H1 (cell line): ENCODE measurements around the gene WNT11. TPM values are rescaled to one million over a fixed set of nuclear protein-coding genes. Genes with fewer than 3 reads are reported as not detected.
A peak's percentile ranks its signal among the peaks of the same experiment; 100 is the strongest.

ENCODE experiments used
- CTCF ChIA-PET: fragments of 300-600 bp; sonication (Branson Sonifier 250); formaldehyde crosslinking; loops from one replicate; lab custom pipeline; 2021; ENCODE audit not compliant: partially characterized antibody; lab: Charles Lee
- POLR2A ChIA-PET: fragments of 300-600 bp; sonication (Branson Sonifier 250); formaldehyde crosslinking; loops from one replicate; lab custom pipeline; 2021; ENCODE audit warnings: inconsistent platforms; ENCODE audit not compliant: partially characterized antibody; lab: Charles Lee
- DNase-seq, 2 experiments: peaks; one replicate each; pipeline versions ENCODE4 v3.0.0 to v3.0.0-alpha.2; 2010 to 2022; ENCODE audit warnings: low spot score in 2 of 2, low read depth in 1 of 2, mixed read lengths in 1 of 2
- FAIRE-seq: peaks from 2 replicates; lab custom pipeline; 2011; peaks lifted over from hg19 to GRCh38; lab: Jason Lieb, UNC
- H2AFZ ChIP-seq: 2 replicates; pipeline ENCODE4 v1.8.1; 2012; ENCODE audit warnings: low read length, inconsistent platforms
- H2AK5ac ChIP-seq: 2 replicates; pipeline ENCODE4 v1.6.1; 2013; ENCODE audit warnings: low read depth, low read length
- H2BK120ac ChIP-seq: replicated peaks from 2 replicates; pipeline ENCODE3; 2013; ENCODE audit warnings: low read depth, low read length, inconsistent platforms
- H2BK12ac ChIP-seq: 2 replicates; pipeline ENCODE4 v1.6.1; 2013; ENCODE audit warnings: low read depth, low read length
- H2BK15ac ChIP-seq: 2 replicates; pipeline ENCODE4 v1.6.1; 2013; ENCODE audit warnings: low read length
- H2BK20ac ChIP-seq: 2 replicates; pipeline ENCODE4 v1.6.1; 2013; ENCODE audit warnings: low read length
- H2BK5ac ChIP-seq: 2 replicates; pipeline ENCODE4 v1.6.1; 2013; ENCODE audit warnings: low read depth, low read length
- H3K14ac ChIP-seq: 2 replicates; pipeline ENCODE4 v1.6.1; 2013; ENCODE audit warnings: inconsistent platforms; ENCODE audit not compliant: insufficient read length
- H3K18ac ChIP-seq: 2 replicates; pipeline ENCODE4 v1.6.1; 2013; ENCODE audit warnings: low read length; ENCODE audit errors: extremely low read depth
- H3K23ac ChIP-seq: 2 replicates; pipeline ENCODE4 v1.6.1; 2013; ENCODE audit warnings: inconsistent platforms; ENCODE audit not compliant: insufficient read length
- H3K23me2 ChIP-seq: 2 replicates; pipeline ENCODE4 v1.6.1; 2013; ENCODE audit warnings: low read depth, low read length
- H3K27ac ChIP-seq: 2 replicates; pipeline ENCODE4 v1.6.1; 2011; ENCODE audit warnings: low read depth, low read length, inconsistent platforms
- H3K27me3 ChIP-seq, 4 experiments: replicated peaks in 1 of 4; 1 replicate in 1 of 4; 2 replicates in 3 of 4; pipeline versions ENCODE4 v1.6.1 to v1.8.1; 2011 to 2013; ENCODE audit warnings: low read length in 3 of 4, mild to moderate bottlenecking in 3 of 4, inconsistent platforms in 2 of 4, mixed read lengths in 2 of 4, moderate library complexity in 1 of 4; ENCODE audit not compliant: control insufficient read depth in 3 of 4, insufficient read depth in 3 of 4; ENCODE audit errors: extremely low read depth in 1 of 4
- H3K36me3 ChIP-seq, 4 experiments: 2 replicates each; pipeline versions ENCODE4 v1.6.1 to v1.8.1; 2011 to 2013; ENCODE audit warnings: mild to moderate bottlenecking in 4 of 4, low read length in 3 of 4, moderate library complexity in 2 of 4, control low read depth in 1 of 4, inconsistent platforms in 1 of 4; ENCODE audit not compliant: insufficient read depth in 4 of 4, control insufficient read depth in 2 of 4
- H3K4ac ChIP-seq: replicated peaks from 2 replicates; pipeline ENCODE3; 2013; ENCODE audit warnings: low read length, low read depth, mixed read lengths, inconsistent platforms; ENCODE audit not compliant: insufficient read length
- H3K4me1 ChIP-seq, 4 experiments: replicated peaks in 1 of 4; 1 replicate in 1 of 4; 2 replicates in 3 of 4; pipeline versions ENCODE4 v1.6.1 to v1.8.1; 2011 to 2013; ENCODE audit warnings: low read length in 3 of 4, inconsistent platforms in 2 of 4, mixed read lengths in 1 of 4; ENCODE audit not compliant: insufficient read depth in 4 of 4, control insufficient read depth in 3 of 4
- H3K4me2 ChIP-seq, 2 experiments: 2 replicates each; pipeline versions ENCODE4 v1.6.1 to v1.8.1; 2011 to 2013; ENCODE audit warnings: low read depth in 2 of 2, low read length in 2 of 2, control low read depth in 1 of 2, inconsistent platforms in 1 of 2, mild to moderate bottlenecking in 1 of 2; ENCODE audit not compliant: insufficient read depth in 1 of 2
- H3K4me3 ChIP-seq, 4 experiments: fragments of 200-600, 300-600 bp in 1 of 4; sonication (generic), shearing (Covaris generic), sonication (Bioruptor Twin) in 1 of 4; 2 replicates each; pipeline versions ENCODE4 v1.5.1 to v1.8.1; 2011 to 2016; ENCODE audit warnings: low read length in 4 of 4, low read depth in 3 of 4, control low read depth in 2 of 4, inconsistent platforms in 2 of 4, mild to moderate bottlenecking in 2 of 4, mixed read lengths in 1 of 4, moderate library complexity in 1 of 4; ENCODE audit not compliant: insufficient read depth in 2 of 4; ENCODE audit errors: extremely low read depth in 1 of 4
- H3K56ac ChIP-seq: replicated peaks from 2 replicates; pipeline ENCODE3; 2013; ENCODE audit warnings: low read depth, mild to moderate bottlenecking, mixed read lengths, low read length, inconsistent platforms; ENCODE audit not compliant: insufficient read length
- H3K79me1 ChIP-seq: 2 replicates; pipeline ENCODE4 v1.6.1; 2013; ENCODE audit warnings: low read depth, low read length, control low read depth
- H3K79me2 ChIP-seq, 2 experiments: 2 replicates each; pipeline versions ENCODE4 v1.6.1 to v1.8.1; 2012 to 2013; ENCODE audit warnings: low read length in 2 of 2, mild to moderate bottlenecking in 2 of 2, inconsistent platforms in 1 of 2; ENCODE audit not compliant: insufficient read depth in 2 of 2, control insufficient read depth in 1 of 2
- H3K9ac ChIP-seq, 4 experiments: replicated peaks in 1 of 4; 1 replicate in 1 of 4; 2 replicates in 3 of 4; pipeline versions ENCODE4 v1.6.1 to v1.8.1; 2011 to 2013; ENCODE audit warnings: low read depth in 3 of 4, low read length in 3 of 4, control low read depth in 2 of 4, mild to moderate bottlenecking in 2 of 4, moderate library complexity in 2 of 4, inconsistent platforms in 1 of 4; ENCODE audit errors: extremely low read depth in 1 of 4
- H3K9me3 ChIP-seq, 2 experiments: 2 replicates each; pipeline versions ENCODE4 v1.6.1 to v1.8.1; 2012 to 2013; ENCODE audit warnings: mild to moderate bottlenecking in 2 of 2, moderate library complexity in 2 of 2, control low read depth in 1 of 2, inconsistent platforms in 1 of 2, low read depth in 1 of 2, low read length in 1 of 2, mixed read lengths in 1 of 2; ENCODE audit not compliant: insufficient read depth in 2 of 2
- H4K20me1 ChIP-seq, 2 experiments: replicated peaks in 1 of 2; 2 replicates each; pipeline versions ENCODE3 to v1.8.1; 2011 to 2013; ENCODE audit warnings: inconsistent platforms in 2 of 2, low read length in 2 of 2, mild to moderate bottlenecking in 1 of 2; ENCODE audit not compliant: insufficient read depth in 2 of 2, control insufficient read depth in 1 of 2
- H4K5ac ChIP-seq: 2 replicates; pipeline ENCODE4 v1.6.1; 2013; ENCODE audit warnings: low read length, low read depth, mixed read lengths, inconsistent platforms; ENCODE audit not compliant: insufficient read length
- H4K8ac ChIP-seq: 2 replicates; pipeline ENCODE4 v1.8.0; 2013; ENCODE audit warnings: mild to moderate bottlenecking, moderate library complexity, low read length, inconsistent platforms; ENCODE audit not compliant: insufficient read depth; ENCODE audit errors: extremely low read depth
- H4K91ac ChIP-seq: replicated peaks from 2 replicates; pipeline ENCODE3; 2013; ENCODE audit warnings: low read length, mixed read lengths, inconsistent platforms; ENCODE audit not compliant: insufficient read length
- POLR2AphosphoS5 ChIP-seq: IDR thresholded peaks from 2 replicates; pipeline ENCODE4 v1.6.1; 2011; ENCODE audit warnings: low read depth, low read length
- WGBS, 2 experiments: shearing (Covaris generic) in 1 of 2; methylation state at CpG; one replicate each; pipeline versions ENCODE4 v1.1.6 to v1.1.7; 2013 to 2015; ENCODE audit warnings: low lambda C conversion rate in 2 of 2, mixed read lengths in 2 of 2, inconsistent platforms in 1 of 2, low coverage in 1 of 2, missing lambda C conversion rate in 1 of 2; ENCODE audit not compliant: insufficient replicate concordance in 2 of 2, insufficient coverage in 1 of 2, insufficient read length in 1 of 2; ENCODE audit errors: extremely low coverage in 1 of 2, missing lambda C conversion rate in 1 of 2; 5-methylcytosine and 5-hydroxymethylcytosine counted together
- polyA plus RNA-seq, 7 experiments: library from polyadenylated mRNA; depleted of rRNA in 3 of 7; stranded (reverse) in 5 of 7; unstranded in 2 of 7; fragments of >200 nt in 5 of 7; fragments of 200-250 nt in 2 of 7; gene quantifications; 1 replicate in 5 of 7; 2 replicates in 1 of 7; 4 replicates in 1 of 7; pipeline versions ENCODE4 v1.2.1 to v1.2.3, GENCODE V29; 2011 to 2013; ENCODE audit warnings: missing spikeins in 2 of 7, mixed read lengths in 2 of 7
- total RNA-seq: library from RNA; stranded (reverse); fragmentation: NEBNext Ultra II Directional; extraction: Animal tissue kit (Norgen Biotek cat#: 25700); gene quantifications from 2 replicates; pipeline ENCODE4 v1.2.1, GENCODE V29; 2021
- TF ChIP-seq, protein P1 (sequence below), 3 experiments: IDR thresholded peaks; 1 replicate in 2 of 3; 2 replicates in 1 of 3; pipeline versions ENCODE4 v1.5.1 to v1.6.1; 2011; ENCODE audit warnings: low read length in 3 of 3, mild to moderate bottlenecking in 3 of 3, inconsistent platforms in 2 of 3, low read depth in 1 of 3, moderate library complexity in 1 of 3; ENCODE audit not compliant: insufficient read depth in 1 of 3; ENCODE audit errors: control extremely low read depth in 1 of 3
- TF ChIP-seq, protein P2 (sequence below): IDR thresholded peaks from 2 replicates; pipeline ENCODE4 v1.6.1; 2011; ENCODE audit warnings: low read depth, mild to moderate bottlenecking, low read length; ENCODE audit not compliant: insufficient read depth

WNT11 gene
- total and polyA plus RNA-seq, 2 of the 8 experiments (the other 6 are each of a cell fraction or from before 2014, with no cell fraction given): 0.11 to 0.45 TPM

DNA sequence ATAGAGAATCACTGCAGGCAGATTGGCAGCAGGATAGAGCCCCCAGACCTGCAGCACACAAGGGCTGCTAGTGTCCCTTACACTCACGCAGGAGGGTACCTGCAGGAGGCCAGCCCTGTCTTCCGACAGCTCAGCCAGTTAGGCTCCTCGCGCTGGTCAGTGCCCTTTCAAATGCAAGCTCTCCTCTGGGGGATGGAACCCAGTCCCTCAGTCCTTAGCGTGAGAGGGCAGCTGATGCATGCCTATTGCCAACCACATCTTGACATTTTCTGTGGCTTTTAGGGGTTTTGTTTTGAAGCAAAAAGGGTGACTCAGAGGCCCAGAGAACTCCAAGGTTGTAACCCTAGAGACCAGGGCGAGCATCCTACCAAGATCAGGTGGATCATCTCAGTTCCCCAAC, 40.0 kb downstream of the WNT11 start:
- Histone ChIP-seq H3K36me3 (no peaks in the 10 kb centered on the region), H4K8ac (no peak overlapping the region; the same call in 1 of the 2 replicates), H2BK20ac (no peak overlapping the region), H3K4me2 (no peak overlapping the region), H4K5ac (no peak overlapping the region), H3K9ac (no peak overlapping the region), H3K9me3 (no peaks in the 10 kb centered on the region), H4K20me1 (peaks cover 0 to 5% of the 10 kb centered on the region in 2 experiments), H3K4me1 (peaks cover 0 to 3% (median under 1%) of the 10 kb centered on the region in 4 experiments; a peak in 3 of 7 replicates), H4K91ac (no peak overlapping the region), H3K23me2 (no peaks in the 10 kb centered on the region), H3K18ac (no peak overlapping the region), H3K23ac (no peak overlapping the region), H3K79me2 (no peaks in the 10 kb centered on the region), H3K79me1 (no peaks in the 10 kb centered on the region), H3K56ac (no peak overlapping the region), H3K27me3 (peaks cover 9 to 52% (median 27%) of the 10 kb centered on the region in 4 experiments), H2BK12ac (no peak overlapping the region), H2AK5ac (no peak overlapping the region), H3K4ac (no peak overlapping the region), H2BK15ac (no peak overlapping the region), H3K14ac (no peak overlapping the region), H2BK120ac (no peak overlapping the region), H3K4me3 (no peak overlapping the region), H2AFZ (no peak overlapping the region), H3K27ac (no peak overlapping the region), H2BK5ac (no peak overlapping the region)
- FAIRE-seq (no peak), DNase-seq (no peak)
- TF ChIP-seq, protein P1, sequence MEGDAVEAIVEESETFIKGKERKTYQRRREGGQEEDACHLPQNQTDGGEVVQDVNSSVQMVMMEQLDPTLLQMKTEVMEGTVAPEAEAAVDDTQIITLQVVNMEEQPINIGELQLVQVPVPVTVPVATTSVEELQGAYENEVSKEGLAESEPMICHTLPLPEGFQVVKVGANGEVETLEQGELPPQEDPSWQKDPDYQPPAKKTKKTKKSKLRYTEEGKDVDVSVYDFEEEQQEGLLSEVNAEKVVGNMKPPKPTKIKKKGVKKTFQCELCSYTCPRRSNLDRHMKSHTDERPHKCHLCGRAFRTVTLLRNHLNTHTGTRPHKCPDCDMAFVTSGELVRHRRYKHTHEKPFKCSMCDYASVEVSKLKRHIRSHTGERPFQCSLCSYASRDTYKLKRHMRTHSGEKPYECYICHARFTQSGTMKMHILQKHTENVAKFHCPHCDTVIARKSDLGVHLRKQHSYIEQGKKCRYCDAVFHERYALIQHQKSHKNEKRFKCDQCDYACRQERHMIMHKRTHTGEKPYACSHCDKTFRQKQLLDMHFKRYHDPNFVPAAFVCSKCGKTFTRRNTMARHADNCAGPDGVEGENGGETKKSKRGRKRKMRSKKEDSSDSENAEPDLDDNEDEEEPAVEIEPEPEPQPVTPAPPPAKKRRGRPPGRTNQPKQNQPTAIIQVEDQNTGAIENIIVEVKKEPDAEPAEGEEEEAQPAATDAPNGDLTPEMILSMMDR (IDR thresholded peaks at IDR 0.05; ENCODE audit: control extremely low read depth in 1 of 3, insufficient read depth in 1 of 3, low read depth in 1 of 3, low read length in 3 of 3): no peak
- TF ChIP-seq POLR2AphosphoS5: peak; percentile 67
- TF ChIP-seq, protein P2, sequence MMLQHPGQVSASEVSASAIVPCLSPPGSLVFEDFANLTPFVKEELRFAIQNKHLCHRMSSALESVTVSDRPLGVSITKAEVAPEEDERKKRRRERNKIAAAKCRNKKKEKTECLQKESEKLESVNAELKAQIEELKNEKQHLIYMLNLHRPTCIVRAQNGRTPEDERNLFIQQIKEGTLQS: no peak
- CTCF ChIA-PET: interaction anchor here (0.8 to 1.9 kb wide), 3 partner anchors 14 to 269 kb away, joined by 3 to 9 read pairs (median 5); no protein-coding TSS in a partner anchor
- 24% methylated on average over 6 of the region's 6 CpGs; no CpG with 5 or more reads in 1 of the 2 experiments for WGBS, 2 experiments
- POLR2A ChIA-PET: no interaction called here
